GM21576 (cell line): ENCODE results near the gene JAG2.

Source experiments
- ATAC-seq: cut with Tn5 transposase; IDR thresholded peaks from one replicate; pipeline ENCODE4 v1.9.1; 2021; ENCODE audit warnings: mild to moderate bottlenecking, moderate library complexity; ENCODE audit not compliant: unreplicated experiment

The JAG2 gene

GRCh38 chr14:105141486-105142281 lies 26.9 kb downstream of the JAG2 start:
- no peak for ATAC-seq

- no peak for ATAC-seq
These were observed 27.6 kb downstream of the JAG2 start for GRCh38 chr14:105141026-105141425.

DNA sequence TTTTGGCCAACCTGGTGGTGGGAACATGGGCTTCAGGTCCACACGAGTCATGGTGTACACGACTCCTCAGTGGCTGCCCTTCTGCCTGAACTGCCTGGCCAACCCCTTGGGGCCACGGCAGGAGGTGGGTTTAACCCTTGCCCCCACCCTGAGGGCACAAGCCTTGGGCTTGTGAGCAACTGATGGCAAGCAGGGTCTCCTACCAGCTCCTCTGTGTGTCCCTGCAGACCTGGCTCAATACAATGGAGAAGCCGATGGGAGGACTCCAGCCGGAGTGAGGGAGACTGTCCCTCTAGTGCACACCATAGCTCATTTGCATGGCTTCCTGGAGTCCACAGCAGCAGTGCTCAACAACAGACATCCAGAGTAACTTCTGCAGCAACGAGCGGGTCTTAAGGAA lies 28.0 kb downstream of the JAG2 start:
- no peak for ATAC-seq

DNA sequence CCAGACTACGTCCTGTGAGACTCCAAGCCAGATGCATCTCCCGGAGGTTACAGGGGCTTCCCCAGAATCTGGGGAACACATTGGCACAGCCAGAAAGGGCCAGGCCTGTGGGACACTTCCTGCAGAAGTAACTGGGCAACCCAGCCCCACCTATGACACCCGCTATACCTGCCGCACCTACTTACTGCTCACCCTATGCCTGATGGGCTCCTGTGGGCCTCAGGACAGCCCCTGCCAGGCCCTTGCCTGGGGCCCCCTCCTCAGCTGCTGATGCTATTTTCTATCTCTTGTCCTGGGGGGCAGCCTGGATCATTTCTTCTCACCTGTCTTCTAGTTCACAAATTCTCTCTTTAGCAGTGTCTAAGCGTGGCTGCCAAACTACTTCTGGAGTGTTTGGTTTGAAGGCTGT lies 28.7 kb downstream of the JAG2 start:
- no peak for ATAC-seq

GRCh38 chr14:105139212-105139825 lies 29.3 kb downstream of the JAG2 start:
- no peak for ATAC-seq

DNA sequence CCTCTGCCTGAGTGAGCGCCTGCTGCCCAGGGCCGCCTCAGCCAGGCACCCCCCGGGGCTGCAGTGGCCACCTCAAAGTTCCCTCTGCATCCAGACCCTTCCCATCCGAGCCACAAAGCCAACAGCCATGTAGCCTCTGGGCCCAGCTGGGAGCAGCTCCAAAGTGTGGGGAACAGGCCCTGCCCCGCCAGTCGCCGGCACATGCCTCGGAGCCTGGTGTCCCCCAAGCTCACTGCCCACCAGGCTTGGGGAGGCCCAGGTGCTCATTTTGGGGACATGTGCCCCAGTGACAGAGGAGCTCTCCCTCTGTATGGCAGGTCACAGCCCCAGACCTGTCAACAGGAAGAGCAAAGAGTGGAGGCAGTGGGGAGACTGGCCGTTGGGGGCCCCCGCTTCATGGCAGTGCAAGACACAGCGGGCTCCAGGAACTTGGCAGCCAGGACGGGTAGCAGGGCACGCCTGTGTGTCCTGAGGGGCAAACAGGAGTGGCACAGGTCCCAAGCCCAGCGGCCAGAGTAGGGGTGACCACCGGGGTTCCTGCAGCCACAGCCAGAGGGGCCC lies 29.9 kb downstream of the JAG2 start:
- no peak for ATAC-seq

GRCh38 chr14:105138021-105138541 lies 30.5 kb downstream of the JAG2 start:
- ATAC-seq: no peak

- ATAC-seq: no peak
These were observed 31.0 kb downstream of the JAG2 start for GRCh38 chr14:105137481-105138020.

DNA sequence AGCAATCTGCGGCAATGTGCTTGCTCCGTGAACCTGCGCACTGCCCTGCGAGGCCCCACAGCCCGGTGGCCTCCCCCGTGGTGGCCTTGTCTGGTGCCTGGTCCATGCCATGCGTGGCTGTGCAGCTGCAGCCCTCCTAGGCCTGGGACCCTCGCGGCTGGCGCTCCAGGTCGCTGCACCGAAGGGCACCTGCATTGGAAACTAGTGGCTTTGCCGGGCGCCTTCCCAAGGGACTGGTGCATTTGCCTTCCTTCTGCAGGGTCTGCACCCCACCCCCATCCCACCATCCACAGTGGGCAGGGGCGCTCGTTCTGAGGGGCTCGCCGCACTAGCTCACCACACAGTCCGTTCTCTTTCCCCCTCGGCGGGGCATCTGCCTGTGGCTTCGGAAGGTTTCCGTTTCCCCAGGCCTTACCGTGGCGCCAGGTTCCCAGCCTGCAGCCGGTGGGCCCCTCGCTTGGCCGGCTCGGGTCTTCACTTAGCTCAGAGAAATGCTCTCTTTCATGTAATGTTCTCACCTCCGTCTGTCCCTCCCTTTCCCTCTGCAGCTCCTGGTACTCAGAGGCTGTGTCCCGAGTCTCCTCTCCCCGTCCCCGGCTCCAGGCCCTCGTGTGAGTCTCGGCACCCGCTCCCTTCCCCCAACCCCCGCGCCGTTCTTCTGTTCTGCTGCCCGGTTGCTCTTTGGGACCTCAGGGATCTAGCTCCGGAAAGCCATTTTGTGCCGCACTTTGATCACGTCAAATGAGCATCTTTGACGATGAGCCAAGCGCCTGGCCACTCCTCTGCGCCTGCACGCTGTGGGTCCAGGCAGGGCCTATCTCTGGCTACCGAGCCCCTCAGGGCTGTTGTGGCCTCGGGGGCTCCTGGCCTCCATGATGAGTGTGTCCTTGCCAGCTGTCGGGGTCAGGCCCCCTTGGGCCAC lies 31.9 kb downstream of the JAG2 start:
- ATAC-seq: no peak

DNA sequence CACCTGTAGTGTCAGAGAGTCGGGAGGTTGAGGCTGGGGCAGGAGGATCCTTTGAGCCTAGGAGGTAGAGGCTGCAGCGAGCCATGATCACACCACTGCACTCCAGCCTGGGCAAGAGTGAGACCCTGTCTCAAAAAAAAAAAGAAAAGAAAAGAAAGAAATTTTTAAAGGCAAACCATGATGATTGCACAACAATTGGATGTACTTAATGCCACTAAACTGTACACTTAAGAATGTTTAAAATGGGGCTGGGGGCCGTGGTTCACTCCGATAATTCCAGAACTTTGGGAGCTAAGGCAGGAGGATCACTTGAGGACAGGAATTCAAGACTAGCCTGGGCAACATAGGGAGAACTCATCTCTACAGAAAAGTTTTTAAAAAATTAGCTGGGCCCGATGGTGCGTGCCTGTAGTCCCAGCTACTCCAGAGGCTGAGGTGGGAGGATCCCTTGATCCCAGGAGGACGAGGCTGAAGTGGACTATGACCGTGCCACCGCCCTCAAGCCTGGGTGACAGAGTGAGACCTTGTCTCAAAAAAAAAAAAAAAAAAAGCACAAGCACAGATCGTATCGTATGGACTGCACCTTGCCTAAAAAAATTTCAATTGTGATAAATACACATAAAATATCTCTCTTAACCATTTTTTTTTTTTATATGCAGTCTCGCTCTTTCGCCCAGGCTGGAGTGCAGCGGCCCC lies 32.7 kb downstream of the JAG2 start:
- ATAC-seq: no peak

GRCh38 chr14:105132921-105133654 lies 35.5 kb downstream of the JAG2 start:
- ATAC-seq: no peak

GRCh38 chr14:105131241-105131640 lies 37.3 kb downstream of the JAG2 start:
- no peak for ATAC-seq

GRCh38 chr14:105128059-105128458 lies 40.5 kb downstream of the JAG2 start:
- ATAC-seq: no peak

DNA sequence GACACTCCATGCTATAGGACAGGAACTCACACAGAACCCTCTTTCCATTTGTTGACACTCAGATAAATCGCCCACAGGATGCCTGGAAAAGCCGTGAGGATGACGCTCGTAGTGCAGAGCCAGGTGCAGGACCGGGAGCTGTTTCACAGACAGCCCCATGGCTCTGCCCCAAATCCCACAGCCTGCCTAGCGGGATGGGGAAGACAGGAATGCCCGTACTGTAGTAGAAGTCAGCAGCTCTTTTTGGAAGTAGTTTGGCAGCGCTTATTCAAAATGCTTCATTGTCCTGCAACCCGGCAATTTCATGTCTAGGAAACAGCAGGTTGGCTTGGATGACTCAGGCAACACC lies 41.6 kb downstream of the JAG2 start:
- no peak for ATAC-seq

- ATAC-seq: no peak
These were observed 42.2 kb downstream of the JAG2 start for GRCh38 chr14:105126126-105126980.

DNA sequence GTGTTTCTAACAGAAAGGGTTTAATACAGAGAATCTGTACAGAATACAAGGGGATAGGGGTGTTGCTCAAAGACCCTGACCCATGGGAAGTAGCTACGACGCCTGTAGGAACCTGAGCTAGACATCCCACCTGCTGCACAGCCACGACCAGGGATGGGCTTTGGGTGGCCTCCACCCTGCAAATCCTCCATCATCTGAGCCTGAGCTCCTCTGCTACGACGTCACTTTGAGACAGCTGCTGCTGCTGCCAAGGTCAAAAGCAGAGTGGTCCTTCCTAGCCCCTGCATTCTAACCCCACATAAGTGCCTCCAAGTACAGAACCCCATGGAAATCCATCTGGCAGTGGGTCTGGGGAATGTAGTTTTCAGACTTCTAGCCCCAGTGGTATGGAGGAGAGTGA lies 43.8 kb downstream of the JAG2 start:
- ATAC-seq: no peak

DNA sequence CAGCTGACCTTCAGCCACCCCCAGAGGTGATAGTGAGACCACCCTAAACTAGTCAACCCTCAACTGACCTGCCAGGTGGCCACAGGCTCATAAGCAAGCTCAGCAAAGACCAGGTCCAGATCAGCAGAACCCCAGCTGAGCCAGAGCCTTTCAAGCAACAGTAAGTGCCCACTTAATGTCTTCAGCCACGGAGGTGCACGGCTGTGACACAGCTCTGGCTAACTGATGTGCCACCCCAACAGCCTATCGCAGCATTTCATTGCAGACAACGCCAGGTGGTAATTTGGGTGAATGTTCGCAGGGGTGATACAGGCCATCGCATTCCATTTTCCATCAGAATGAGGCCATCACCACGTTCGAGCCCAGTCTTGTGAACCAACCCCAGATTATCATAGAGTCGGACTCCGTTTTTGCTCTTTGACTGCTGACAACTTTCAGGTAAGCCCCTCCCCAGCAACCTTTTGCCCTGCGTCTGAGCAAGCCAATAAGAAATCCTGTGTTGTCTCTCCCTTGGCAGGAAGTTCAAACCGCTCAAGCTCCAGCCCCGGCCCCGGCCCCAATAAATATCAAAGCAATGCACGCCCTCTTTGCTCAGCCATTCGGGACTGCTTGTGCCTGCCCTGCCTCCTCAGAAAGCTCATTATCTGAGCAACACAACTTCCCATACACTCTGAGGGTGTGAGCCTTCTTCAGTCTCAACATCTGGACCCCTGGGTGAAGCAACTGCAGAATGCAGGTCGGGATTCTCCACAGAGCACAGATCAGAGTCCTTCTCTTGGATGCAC lies 44.4 kb downstream of the JAG2 start:
- ATAC-seq: no peak
